ENCODE data around the gene VMAC.

- TF ChIP-seq, protein P1, sequence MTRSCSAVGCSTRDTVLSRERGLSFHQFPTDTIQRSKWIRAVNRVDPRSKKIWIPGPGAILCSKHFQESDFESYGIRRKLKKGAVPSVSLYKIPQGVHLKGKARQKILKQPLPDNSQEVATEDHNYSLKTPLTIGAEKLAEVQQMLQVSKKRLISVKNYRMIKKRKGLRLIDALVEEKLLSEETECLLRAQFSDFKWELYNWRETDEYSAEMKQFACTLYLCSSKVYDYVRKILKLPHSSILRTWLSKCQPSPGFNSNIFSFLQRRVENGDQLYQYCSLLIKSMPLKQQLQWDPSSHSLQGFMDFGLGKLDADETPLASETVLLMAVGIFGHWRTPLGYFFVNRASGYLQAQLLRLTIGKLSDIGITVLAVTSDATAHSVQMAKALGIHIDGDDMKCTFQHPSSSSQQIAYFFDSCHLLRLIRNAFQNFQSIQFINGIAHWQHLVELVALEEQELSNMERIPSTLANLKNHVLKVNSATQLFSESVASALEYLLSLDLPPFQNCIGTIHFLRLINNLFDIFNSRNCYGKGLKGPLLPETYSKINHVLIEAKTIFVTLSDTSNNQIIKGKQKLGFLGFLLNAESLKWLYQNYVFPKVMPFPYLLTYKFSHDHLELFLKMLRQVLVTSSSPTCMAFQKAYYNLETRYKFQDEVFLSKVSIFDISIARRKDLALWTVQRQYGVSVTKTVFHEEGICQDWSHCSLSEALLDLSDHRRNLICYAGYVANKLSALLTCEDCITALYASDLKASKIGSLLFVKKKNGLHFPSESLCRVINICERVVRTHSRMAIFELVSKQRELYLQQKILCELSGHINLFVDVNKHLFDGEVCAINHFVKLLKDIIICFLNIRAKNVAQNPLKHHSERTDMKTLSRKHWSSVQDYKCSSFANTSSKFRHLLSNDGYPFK (CRISPR knock-in tag; IDR thresholded peaks at IDR 0.05; ENCODE audit: borderline replicate concordance): no peak
- TF ChIP-seq MEIS1 (CRISPR knock-in tag; IDR thresholded peaks at IDR 0.05; ENCODE audit: borderline replicate concordance): no peak
- no peak for TF ChIP-seq POLR2A (IDR thresholded peaks at IDR 0.05; ENCODE audit: insufficient read depth in 1 of 2, low read depth in 2 of 2, low read length in 2 of 2)
- TF ChIP-seq, protein P2, sequence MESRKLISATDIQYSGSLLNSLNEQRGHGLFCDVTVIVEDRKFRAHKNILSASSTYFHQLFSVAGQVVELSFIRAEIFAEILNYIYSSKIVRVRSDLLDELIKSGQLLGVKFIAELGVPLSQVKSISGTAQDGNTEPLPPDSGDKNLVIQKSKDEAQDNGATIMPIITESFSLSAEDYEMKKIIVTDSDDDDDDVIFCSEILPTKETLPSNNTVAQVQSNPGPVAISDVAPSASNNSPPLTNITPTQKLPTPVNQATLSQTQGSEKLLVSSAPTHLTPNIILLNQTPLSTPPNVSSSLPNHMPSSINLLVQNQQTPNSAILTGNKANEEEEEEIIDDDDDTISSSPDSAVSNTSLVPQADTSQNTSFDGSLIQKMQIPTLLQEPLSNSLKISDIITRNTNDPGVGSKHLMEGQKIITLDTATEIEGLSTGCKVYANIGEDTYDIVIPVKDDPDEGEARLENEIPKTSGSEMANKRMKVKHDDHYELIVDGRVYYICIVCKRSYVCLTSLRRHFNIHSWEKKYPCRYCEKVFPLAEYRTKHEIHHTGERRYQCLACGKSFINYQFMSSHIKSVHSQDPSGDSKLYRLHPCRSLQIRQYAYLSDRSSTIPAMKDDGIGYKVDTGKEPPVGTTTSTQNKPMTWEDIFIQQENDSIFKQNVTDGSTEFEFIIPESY (CRISPR knock-in tag; IDR thresholded peaks at IDR 0.05): peak; percentile 69
- no peak for TF ChIP-seq KLF16 (CRISPR knock-in tag; IDR thresholded peaks at IDR 0.05)
- no peak for TF ChIP-seq ZNF12 (CRISPR knock-in tag; IDR thresholded peaks at IDR 0.05)
- no peak for TF ChIP-seq ZFX (CRISPR knock-in tag; IDR thresholded peaks at IDR 0.05; ENCODE audit: low read depth)
- TF ChIP-seq, protein P3, sequence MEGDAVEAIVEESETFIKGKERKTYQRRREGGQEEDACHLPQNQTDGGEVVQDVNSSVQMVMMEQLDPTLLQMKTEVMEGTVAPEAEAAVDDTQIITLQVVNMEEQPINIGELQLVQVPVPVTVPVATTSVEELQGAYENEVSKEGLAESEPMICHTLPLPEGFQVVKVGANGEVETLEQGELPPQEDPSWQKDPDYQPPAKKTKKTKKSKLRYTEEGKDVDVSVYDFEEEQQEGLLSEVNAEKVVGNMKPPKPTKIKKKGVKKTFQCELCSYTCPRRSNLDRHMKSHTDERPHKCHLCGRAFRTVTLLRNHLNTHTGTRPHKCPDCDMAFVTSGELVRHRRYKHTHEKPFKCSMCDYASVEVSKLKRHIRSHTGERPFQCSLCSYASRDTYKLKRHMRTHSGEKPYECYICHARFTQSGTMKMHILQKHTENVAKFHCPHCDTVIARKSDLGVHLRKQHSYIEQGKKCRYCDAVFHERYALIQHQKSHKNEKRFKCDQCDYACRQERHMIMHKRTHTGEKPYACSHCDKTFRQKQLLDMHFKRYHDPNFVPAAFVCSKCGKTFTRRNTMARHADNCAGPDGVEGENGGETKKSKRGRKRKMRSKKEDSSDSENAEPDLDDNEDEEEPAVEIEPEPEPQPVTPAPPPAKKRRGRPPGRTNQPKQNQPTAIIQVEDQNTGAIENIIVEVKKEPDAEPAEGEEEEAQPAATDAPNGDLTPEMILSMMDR (CRISPR knock-in tag; IDR thresholded peaks at IDR 0.05): no peak
- no peak for TF ChIP-seq CEBPB (IDR thresholded peaks at IDR 0.05; ENCODE audit: borderline replicate concordance, low read depth, low read length)
- TF ChIP-seq EZH2 (conservative IDR thresholded peaks at IDR 0.05; ENCODE audit: low read depth, low read length): no peak
- no peak for TF ChIP-seq ATF3 (CRISPR knock-in tag; IDR thresholded peaks at IDR 0.05)
- no peak for TF ChIP-seq ZKSCAN1 (IDR thresholded peaks at IDR 0.05; ENCODE audit: low read length)
- no peak for TF ChIP-seq ZNF512 (CRISPR knock-in tag; IDR thresholded peaks at IDR 0.05)
These were observed 39.8 kb upstream of the VMAC start for GRCh38 chr19:5864725-5865486.
